ENCODE results near the gene CARM1. TPM values are rescaled to one million over a fixed set of nuclear protein-coding genes. Genes with fewer than 3 reads are reported as not detected.

Gene CARM1
- total and polyA plus RNA-seq, 2 donors (not counting 1 experiment from before 2014, with no cell fraction given): 24.8 to 41.9 TPM

- peaks cover 27% of the 10 kb centered on the region for H3K36me3 ChIP-seq (ENCODE audit: control insufficient read depth, insufficient read depth, low read length)
- H3K4me3 ChIP-seq (replicated peaks in 1 of 4; ENCODE audit: control extremely low read depth in 1 of 4, insufficient read depth in 1 of 4, low read depth in 3 of 4, low read length in 4 of 4): no peak overlapping the region
- no peaks in the 10 kb centered on the region for H4K20me1 ChIP-seq (ENCODE audit: control insufficient read depth, extremely low read depth, insufficient read depth, low read length)
- no peak overlapping the region for H2AFZ ChIP-seq (ENCODE audit: low read length)
- no peak overlapping the region for H3K4me2 ChIP-seq (ENCODE audit: extremely low read depth, insufficient read depth, low read length)
- H3K27ac ChIP-seq (ENCODE audit: insufficient read depth, low read length): no peak overlapping the region
- DNase-seq (ENCODE audit: low read depth in 2 of 2): no peak
- H3K4me1 ChIP-seq (ENCODE audit: control insufficient read depth, extremely low read depth, insufficient read depth, low read length): peaks cover 13% of the 10 kb centered on the region
- TF ChIP-seq EZH2 (IDR thresholded peaks at IDR 0.05; ENCODE audit: low read length, missing control alignments) (no peak), CTCF (conservative IDR thresholded peaks at IDR 0.05 in 1 of 2, IDR thresholded peaks at IDR 0.05 in 1 of 2; ENCODE audit: low read depth in 1 of 2, low read length in 2 of 2) (no peak)
- H3K27me3 ChIP-seq (ENCODE audit: control insufficient read depth, insufficient read depth, low read length): no peaks in the 10 kb centered on the region
- no peak overlapping the region for H3K9ac ChIP-seq (ENCODE audit: insufficient read depth, low read length)
- no peaks in the 10 kb centered on the region for H3K79me2 ChIP-seq (ENCODE audit: control insufficient read depth, insufficient read depth, low read length)
- H3K9me3 ChIP-seq (ENCODE audit: control insufficient read depth, insufficient read depth, low read depth, low read length): no peaks in the 10 kb centered on the region
These were observed 40.4 kb downstream of the CARM1 start for GRCh38 chr19:10911579-10912363.

- H3K79me2 ChIP-seq (ENCODE audit: control insufficient read depth, insufficient read depth, low read length): no peaks in the 10 kb centered on the region
- H3K36me3 ChIP-seq (ENCODE audit: control insufficient read depth, insufficient read depth, low read length): peaks cover 27% of the 10 kb centered on the region
These were observed 41.3 kb downstream of the CARM1 start for GRCh38 chr19:10912619-10913018.

More at GRCh38 chr19:10912619-10913018, 41.3 kb downstream of the CARM1 start:
- Histone ChIP-seq H2AFZ (ENCODE audit: low read length) (no peak overlapping the region), H4K20me1 (ENCODE audit: control insufficient read depth, extremely low read depth, insufficient read depth, low read length) (no peaks in the 10 kb centered on the region), H3K27me3 (ENCODE audit: control insufficient read depth, insufficient read depth, low read length) (no peaks in the 10 kb centered on the region), H3K27ac (ENCODE audit: insufficient read depth, low read length) (no peak overlapping the region), H3K4me2 (ENCODE audit: extremely low read depth, insufficient read depth, low read length) (no peak overlapping the region), H3K9me3 (ENCODE audit: control insufficient read depth, insufficient read depth, low read depth, low read length) (no peaks in the 10 kb centered on the region), H3K4me1 (ENCODE audit: control insufficient read depth, extremely low read depth, insufficient read depth, low read length) (peaks cover 13% of the 10 kb centered on the region), H3K9ac (ENCODE audit: insufficient read depth, low read length) (no peak overlapping the region), H3K4me3 (replicated peaks in 1 of 4; ENCODE audit: control extremely low read depth in 1 of 4, insufficient read depth in 1 of 4, low read depth in 3 of 4, low read length in 4 of 4) (no peak overlapping the region)
- TF ChIP-seq CTCF (conservative IDR thresholded peaks at IDR 0.05 in 1 of 2, IDR thresholded peaks at IDR 0.05 in 1 of 2; ENCODE audit: low read depth in 1 of 2, low read length in 2 of 2): no peak
- TF ChIP-seq EZH2 (IDR thresholded peaks at IDR 0.05; ENCODE audit: low read length, missing control alignments): no peak
- no peak for DNase-seq (ENCODE audit: low read depth in 2 of 2)
